SK-N-MC (cell line): ENCODE results near the gene GNAS.

Experiments
- DNase-seq: peaks from one replicate; pipeline ENCODE4 v3.0.0-alpha.2; 2011; ENCODE audit warnings: low read depth, low spot score
- H3K27ac ChIP-seq: fragments of 200-600 bp; sonication (generic); 2 replicates; pipeline ENCODE4 v1.5.1; 2016; ENCODE audit warnings: mixed run types
- H3K36me3 ChIP-seq: fragments of 200-600 bp; sonication (generic); 2 replicates; pipeline ENCODE4 v1.6.1; 2017; ENCODE audit warnings: antibody characterized with exemption, low read length, mixed read lengths; ENCODE audit not compliant: insufficient read depth
- H3K4me3 ChIP-seq: fragments of 200-600 bp; sonication (generic); 2 replicates; pipeline ENCODE4 v1.5.1; 2016
- H3K9ac ChIP-seq: fragments of 200-600 bp; sonication (generic); 2 replicates; pipeline ENCODE4 v1.8.0; 2017; ENCODE audit warnings: mixed run types, mixed read lengths; ENCODE audit not compliant: insufficient read length
- H3K9me3 ChIP-seq: fragments of 200-600 bp; sonication (generic); 2 replicates; pipeline ENCODE4 v1.6.1; 2017; ENCODE audit warnings: low read depth, mild to moderate bottlenecking, antibody characterized with exemption, low read length, moderate library complexity, mixed read lengths
- EZH2 ChIP-seq: fragments of 200-600 bp; sonication (generic); IDR thresholded peaks from one replicate; pipeline ENCODE4 v1.6.1; 2017; ENCODE audit warnings: antibody characterized with exemption
- FOXP2 ChIP-seq: optimal IDR thresholded peaks from 2 replicates; pipeline ENCODE3; 2011; ENCODE audit warnings: mild to moderate bottlenecking, moderate library complexity; ENCODE audit not compliant: insufficient read depth; ENCODE audit errors: extremely low read length, control extremely low read depth
- POLR2AphosphoS5 ChIP-seq: IDR thresholded peaks from 2 replicates; pipeline ENCODE4 v1.6.1; 2012; ENCODE audit warnings: mild to moderate bottlenecking, low read depth, low read length, borderline replicate concordance

GNAS gene

GRCh38 chr20:58841539-58842264 is 10.8 kb upstream of the GNAS start:
- Histone ChIP-seq H3K36me3 (no peaks in the 10 kb centered on the region), H3K4me3 (no peak overlapping the region)

DNA sequence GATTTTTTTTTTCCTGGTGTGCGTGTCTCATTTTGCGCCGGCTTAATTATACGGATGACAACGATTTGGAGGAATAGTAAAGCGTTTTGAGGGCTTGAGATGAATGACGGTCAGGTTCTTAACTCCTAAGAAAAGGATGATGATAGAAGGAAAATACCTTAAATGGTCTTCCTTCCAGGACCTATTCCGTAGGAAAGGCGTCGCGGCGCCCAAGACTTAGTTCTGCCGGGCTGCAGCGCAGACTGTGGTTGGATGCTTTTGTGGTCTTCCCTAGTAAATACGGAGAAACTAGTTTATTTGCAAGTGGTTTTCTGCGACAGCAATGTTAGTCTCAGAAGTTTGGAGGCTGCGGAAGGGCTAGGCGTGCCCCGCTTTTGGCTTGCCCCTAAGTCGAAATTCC is 10.2 kb upstream of the GNAS start:
- no peaks in the 10 kb centered on the region for H3K9me3 ChIP-seq
- no peak overlapping the region for H3K9ac ChIP-seq
- no peak overlapping the region for H3K4me3 ChIP-seq
- TF ChIP-seq EZH2: no peak
- TF ChIP-seq POLR2AphosphoS5: no peak
- TF ChIP-seq FOXP2: no peak
- H3K27ac ChIP-seq: no peak overlapping the region
- no peaks in the 10 kb centered on the region for H3K36me3 ChIP-seq
- no peak for DNase-seq

More at GRCh38 chr20:58841539-58842264, 10.8 kb upstream of the GNAS start:
- DNase-seq: no peak
- Histone ChIP-seq H3K9me3 (no peaks in the 10 kb centered on the region), H3K27ac (no peak overlapping the region), H3K9ac (no peak overlapping the region)
- TF ChIP-seq POLR2AphosphoS5 (no peak), EZH2 (no peak), FOXP2 (no peak)

GRCh38 chr20:58843128-58843556 is 9.4 kb upstream of the GNAS start:
- TF ChIP-seq POLR2AphosphoS5: no peak
- TF ChIP-seq FOXP2: no peak
- no peak for TF ChIP-seq EZH2
- Histone ChIP-seq H3K9ac (no peak overlapping the region), H3K36me3 (no peaks in the 10 kb centered on the region), H3K4me3 (no peak overlapping the region), H3K9me3 (no peaks in the 10 kb centered on the region), H3K27ac (no peak overlapping the region)
- DNase-seq: no peak

DNA sequence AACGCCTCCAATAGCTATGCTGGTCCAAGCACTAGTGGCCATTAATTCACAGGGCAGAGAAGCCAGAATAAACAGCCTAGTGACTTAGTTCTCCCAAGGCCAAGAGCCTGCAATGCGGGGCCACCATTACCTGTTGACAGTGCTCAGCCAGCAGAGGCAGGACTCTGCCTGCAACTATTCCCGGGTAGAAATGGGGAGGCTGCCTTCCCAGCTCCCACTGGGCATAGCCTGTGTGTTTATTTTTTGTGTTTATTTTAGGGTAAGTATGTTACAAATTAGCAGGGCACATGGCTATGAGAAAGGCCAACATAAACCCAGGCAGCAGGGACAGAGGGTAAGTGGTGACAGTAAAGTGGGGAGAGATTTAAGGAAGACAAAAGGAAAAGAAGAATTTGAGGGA is 6.8 kb upstream of the GNAS start:
- no peaks in the 10 kb centered on the region for H3K36me3 ChIP-seq
- H3K9ac ChIP-seq: no peak overlapping the region
- TF ChIP-seq EZH2: no peak
- no peak for TF ChIP-seq FOXP2
- no peak for TF ChIP-seq POLR2AphosphoS5
- H3K4me3 ChIP-seq: no peak overlapping the region
- H3K27ac ChIP-seq: no peak overlapping the region
- DNase-seq: no peak
- no peaks in the 10 kb centered on the region for H3K9me3 ChIP-seq

DNA sequence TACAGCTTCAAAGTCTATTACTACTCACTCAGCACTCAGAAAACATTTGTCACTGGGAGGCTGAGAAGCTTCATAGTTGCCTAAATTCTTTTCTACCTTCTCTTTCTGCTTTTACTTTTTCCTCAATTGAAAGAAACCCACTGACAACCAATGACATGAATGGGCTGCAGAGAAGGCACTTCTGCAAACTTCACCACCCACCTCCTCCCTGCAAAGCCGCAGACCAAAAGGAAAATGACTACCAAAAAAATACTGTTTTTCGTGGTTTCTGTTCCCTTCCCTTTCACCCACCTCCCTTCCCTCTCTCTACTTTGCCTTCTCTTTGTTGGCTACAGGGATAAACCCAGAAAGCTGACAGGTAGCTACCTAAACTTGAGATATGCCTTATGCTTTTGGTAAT is 5.1 kb upstream of the GNAS start:
- H3K27ac ChIP-seq: no peak overlapping the region
- no peaks in the 10 kb centered on the region for H3K36me3 ChIP-seq
- no peak overlapping the region for H3K4me3 ChIP-seq
- TF ChIP-seq POLR2AphosphoS5 (no peak), EZH2 (no peak), FOXP2 (no peak)
- DNase-seq: no peak
- H3K9me3 ChIP-seq: no peaks in the 10 kb centered on the region
- H3K9ac ChIP-seq: no peak overlapping the region

GRCh38 chr20:58850693-58851174 is 1.8 kb upstream of the GNAS start, which contains the start of gene GNAS-AS1:
Gene GNAS-AS1 (minus strand): TSS chr20:58850902.
- peak within 1 kb of the TSS; percentile 85 for H3K9ac ChIP-seq

DNA sequence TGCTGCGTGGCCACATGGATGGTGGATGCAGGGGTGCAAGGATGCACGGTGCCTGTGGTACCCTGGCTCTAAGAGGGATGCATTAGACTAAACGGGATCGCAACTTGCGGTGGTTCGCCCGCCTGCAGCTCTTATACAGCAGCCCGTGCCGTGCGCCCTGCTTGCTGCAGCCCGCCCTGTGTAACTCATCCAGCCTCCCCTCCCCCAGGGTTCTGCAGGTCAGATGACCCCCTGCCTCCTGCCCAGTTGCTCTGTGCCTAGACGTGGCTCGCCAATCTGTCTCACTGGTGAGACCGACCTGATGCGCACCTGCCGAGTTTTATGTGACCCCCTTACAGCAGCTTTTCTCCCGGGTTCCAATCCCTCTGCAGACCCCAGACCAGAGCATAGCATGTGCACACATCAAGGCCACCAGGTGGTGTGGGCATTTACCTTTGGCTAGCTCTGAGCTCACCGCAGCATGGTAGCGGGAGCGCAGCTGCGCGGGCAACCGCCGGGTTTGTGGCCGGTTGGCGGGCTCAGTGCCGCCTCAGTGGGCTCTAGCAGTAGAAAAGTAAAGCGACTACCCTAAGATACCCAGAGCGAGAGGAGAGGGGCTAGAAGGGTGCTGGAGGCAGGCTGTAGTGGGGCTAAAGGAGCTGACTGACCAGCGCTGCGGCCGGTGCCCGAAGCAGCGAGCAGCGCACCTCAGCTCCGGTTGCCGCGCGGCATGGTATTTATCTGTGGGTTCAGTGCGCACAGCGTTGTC is 1.1 kb upstream of the GNAS start:
- H3K9me3 ChIP-seq: no peaks in the 10 kb centered on the region
- no peaks in the 10 kb centered on the region for H3K36me3 ChIP-seq
- no peak overlapping the region for H3K27ac ChIP-seq
- DNase-seq: no peak
- peak overlapping the region; percentile 86 for H3K4me3 ChIP-seq
- TF ChIP-seq EZH2: no peak
- no peak for TF ChIP-seq FOXP2
- TF ChIP-seq POLR2AphosphoS5: no peak
- H3K9ac ChIP-seq: no peak overlapping the region

More at GRCh38 chr20:58850693-58851174, 1.8 kb upstream of the GNAS start, which contains the start of gene GNAS-AS1:
- H3K27ac ChIP-seq: no peak within 1 kb of the TSS
- peak within 1 kb of the TSS; percentile 86 for H3K4me3 ChIP-seq
- TF ChIP-seq FOXP2 (no peak), POLR2AphosphoS5 (peak; percentile 70; the same call in 1 of the 2 replicates)
- H3K36me3 ChIP-seq: no peaks in the 10 kb centered on the region
- H3K9me3 ChIP-seq: no peaks in the 10 kb centered on the region
- DNase-seq: peak; percentile 26

GRCh38 chr20:58851969-58852458 is 502 bp upstream of the GNAS start:
- Histone ChIP-seq H3K36me3 (no peaks in the 10 kb centered on the region), H3K9me3 (no peaks in the 10 kb centered on the region), H3K27ac (no peak overlapping the region), H3K4me3 (peak overlapping the region; percentile 63), H3K9ac (no peak overlapping the region)
- no peak for DNase-seq
- TF ChIP-seq POLR2AphosphoS5: no peak
- no peak for TF ChIP-seq FOXP2
- TF ChIP-seq EZH2: no peak
